ENCODE data around the gene HMGA1. TPM values are rescaled to one million over a fixed set of nuclear protein-coding genes. Genes with fewer than 3 reads are reported as not detected.

HMGA1 gene
- total RNA-seq, 4 donors from 2014 or later, result 0.51 to 24.4 (median 13.5) TPM

- Histone ChIP-seq H3K4me1 (no peaks in the 10 kb centered on the region), H3K27me3 (no peaks in the 10 kb centered on the region), H3K27ac (no peak overlapping the region), H3K4me3 (no peak overlapping the region), H3K9me3 (no peaks in the 10 kb centered on the region), H3K36me3 (no peaks in the 10 kb centered on the region)
- DNase-seq, result no peak
- intact Hi-C loops (cut with DNase I; ENCODE audit: low total_unique reads), result no loop called here
- TF ChIP-seq POLR2A (IDR thresholded peaks at IDR 0.05) (no peak), CTCF (IDR thresholded peaks at IDR 0.05) (no peak)
Observed at GRCh38 chr6:34295721-34296120, 59.0 kb downstream of the HMGA1 start.

Small RNAs within 50 kb of the gene (microRNA-seq; reads per million reads assigned to microRNA genes)
- not detected for gene MIR6835 (ENCODE audit: borderline microRNAs expressed, borderline replicate concordance)

Small RNAs within 50 kb of the gene (small RNA-seq; reads per million reads assigned to genes)
- gene MIR6835, result not detected

Other genes with a start within 250 kb of the HMGA1 start
- gene GRM4, start 90.8 kb upstream of the HMGA1 start, total RNA-seq, result 1 to 10 TPM in 1 of 4 donors, under 1 TPM in 1, not detected in 2; 0.35 to 2.2 TPM
- 10 to 100 TPM in 3 of 4 donors, 1 to 10 TPM in 1; 5.2 to 44.3 (median 20.0) TPM for gene SMIM29, start 12.1 kb downstream of the HMGA1 start, total RNA-seq
- gene NUDT3, start 155.8 kb downstream of the HMGA1 start, total RNA-seq, result 10 to 100 TPM; 15.6 to 58.8 (median 38.2) TPM
- gene RPS10, start 189.2 kb downstream of the HMGA1 start, total RNA-seq, result 1,000 to 10,000 TPM; 1,812 to 9,385 (median 3,859) TPM
- gene PACSIN1, start 229.2 kb downstream of the HMGA1 start, total RNA-seq, result under 1 TPM in 1 of 4 donors, not detected in 3; 0.28 TPM

All from uterus (tissue), 4 donors.